ENCODE results near the gene NCCRP1.
A peak's percentile ranks its signal among the peaks of the same experiment; 100 is the strongest.

NCCRP1 gene

GRCh38 chr19:39186391-39186790 is 10.4 kb upstream of the NCCRP1 start:
- Histone ChIP-seq H3K27ac (ENCODE audit: low read depth, low read length) (no peak overlapping the region), H3K36me3 (ENCODE audit: insufficient read depth, low read length) (no peaks in the 10 kb centered on the region), H3K4me1 (ENCODE audit: insufficient read depth, low read length) (no peaks in the 10 kb centered on the region), H3K9me3 (ENCODE audit: insufficient read depth, low read depth, low read length) (no peaks in the 10 kb centered on the region), H3K4me3 (ENCODE audit: low read length) (no peak overlapping the region), H3K27me3 (ENCODE audit: insufficient read depth, low read length) (no peaks in the 10 kb centered on the region), H3K9ac (ENCODE audit: low read depth, low read length) (no peak overlapping the region)
- WGBS = 86% methylated on average over 8 of the region's 8 CpGs

GRCh38 chr19:39187552-39187943 is 9.2 kb upstream of the NCCRP1 start:
- no peak overlapping the region for H3K4me3 ChIP-seq (ENCODE audit: low read length)
- H3K4me1 ChIP-seq (ENCODE audit: insufficient read depth, low read length) = no peaks in the 10 kb centered on the region
- H3K27me3 ChIP-seq (ENCODE audit: insufficient read depth, low read length) = no peaks in the 10 kb centered on the region
- no peaks in the 10 kb centered on the region for H3K36me3 ChIP-seq (ENCODE audit: insufficient read depth, low read length)
- WGBS = 72% methylated on average over 8 of the region's 8 CpGs
- no peak overlapping the region for H3K9ac ChIP-seq (ENCODE audit: low read depth, low read length)
- H3K27ac ChIP-seq (ENCODE audit: low read depth, low read length) = no peak overlapping the region
- H3K9me3 ChIP-seq (ENCODE audit: insufficient read depth, low read depth, low read length) = no peaks in the 10 kb centered on the region

DNA sequence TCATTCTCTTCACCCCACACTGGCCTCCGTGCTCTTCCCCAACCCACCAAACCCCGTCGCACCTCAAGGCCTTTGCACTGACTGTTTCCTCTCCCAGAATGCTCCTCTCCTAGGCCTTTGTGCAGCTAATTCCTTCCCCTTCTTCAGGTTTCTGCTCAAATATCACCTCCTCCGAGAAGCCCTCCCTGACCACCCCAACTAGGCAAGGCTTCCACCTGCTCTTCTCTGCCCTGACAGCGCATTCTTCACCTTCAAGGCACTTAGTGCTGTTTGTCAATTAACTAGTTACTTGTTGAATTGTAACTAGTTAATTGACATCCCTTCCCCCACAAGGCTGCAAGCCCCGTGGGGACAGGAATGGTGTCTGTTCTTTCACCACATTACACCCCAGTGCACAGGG is 7.8 kb upstream of the NCCRP1 start:
- Histone ChIP-seq H3K4me3 (ENCODE audit: low read length) (no peak overlapping the region), H3K4me1 (ENCODE audit: insufficient read depth, low read length) (no peaks in the 10 kb centered on the region), H3K27ac (ENCODE audit: low read depth, low read length) (no peak overlapping the region), H3K9me3 (ENCODE audit: insufficient read depth, low read depth, low read length) (no peaks in the 10 kb centered on the region), H3K27me3 (ENCODE audit: insufficient read depth, low read length) (no peaks in the 10 kb centered on the region), H3K9ac (ENCODE audit: low read depth, low read length) (no peak overlapping the region), H3K36me3 (ENCODE audit: insufficient read depth, low read length) (no peaks in the 10 kb centered on the region)
- 87% methylated on average over 5 of the region's 6 CpGs for WGBS

- Histone ChIP-seq H3K9me3 (ENCODE audit: insufficient read depth, low read depth, low read length) (no peaks in the 10 kb centered on the region), H3K36me3 (ENCODE audit: insufficient read depth, low read length) (no peaks in the 10 kb centered on the region)
- WGBS = 81% methylated on average over 11 of the region's 11 CpGs
Measured at GRCh38 chr19:39190768-39191167, 6.0 kb upstream of the NCCRP1 start.

DNA sequence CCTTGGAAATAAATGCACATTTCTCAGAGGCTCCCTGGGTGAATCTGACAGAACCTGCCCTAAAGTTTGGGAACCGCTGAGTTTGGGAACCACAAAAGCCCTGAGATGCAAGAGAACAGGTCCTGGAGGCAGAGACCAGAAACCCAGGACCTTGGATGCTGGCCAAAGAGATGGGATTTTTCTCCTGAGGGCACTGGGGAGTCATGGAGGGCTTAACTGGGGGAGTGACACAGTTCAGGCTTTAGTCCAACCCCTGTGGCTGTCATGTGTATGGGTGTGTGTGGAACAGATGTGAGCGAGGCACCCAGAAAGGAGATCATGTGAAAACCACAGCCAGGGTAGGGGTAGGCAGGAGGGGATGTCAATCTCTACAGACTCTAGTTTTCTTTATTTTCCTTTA is 3.9 kb upstream of the NCCRP1 start:
- Histone ChIP-seq H3K36me3 (ENCODE audit: insufficient read depth, low read length) (no peaks in the 10 kb centered on the region), H3K27me3 (ENCODE audit: insufficient read depth, low read length) (peaks cover 26% of the 10 kb centered on the region), H3K27ac (ENCODE audit: low read depth, low read length) (no peak overlapping the region), H3K4me3 (ENCODE audit: low read length) (no peak overlapping the region), H3K9me3 (ENCODE audit: insufficient read depth, low read depth, low read length) (no peaks in the 10 kb centered on the region), H3K4me1 (ENCODE audit: insufficient read depth, low read length) (no peaks in the 10 kb centered on the region), H3K9ac (ENCODE audit: low read depth, low read length) (no peak overlapping the region)
- 90% methylated on average over 2 of the region's 2 CpGs for WGBS

More at GRCh38 chr19:39190768-39191167, 6.0 kb upstream of the NCCRP1 start:
- Histone ChIP-seq H3K4me1 (ENCODE audit: insufficient read depth, low read length) (no peaks in the 10 kb centered on the region), H3K27ac (ENCODE audit: low read depth, low read length) (no peak overlapping the region), H3K27me3 (ENCODE audit: insufficient read depth, low read length) (peaks cover 5% of the 10 kb centered on the region; the same call in 1 of the 2 replicates), H3K9ac (ENCODE audit: low read depth, low read length) (no peak overlapping the region), H3K4me3 (ENCODE audit: low read length) (no peak overlapping the region)

DNA sequence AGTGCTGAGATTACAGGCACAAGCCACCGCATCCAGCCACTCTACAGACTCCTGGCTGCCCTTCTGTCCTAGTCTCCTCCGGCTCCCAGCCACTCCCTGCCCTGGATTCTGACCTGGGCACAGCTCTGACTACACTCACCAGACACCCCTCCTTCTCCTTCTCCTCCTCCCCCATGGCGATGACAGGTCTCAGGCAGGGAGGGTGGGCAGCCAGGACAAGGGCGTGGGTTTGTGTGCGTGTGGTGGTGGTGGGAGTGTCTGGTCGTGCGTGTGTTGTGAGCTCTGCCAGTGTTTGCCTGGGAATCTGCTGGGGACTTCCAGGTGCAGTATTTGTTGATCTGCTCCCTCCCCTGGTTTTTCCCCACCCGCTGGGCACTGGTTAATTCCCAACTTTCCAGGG is 3.0 kb upstream of the NCCRP1 start:
- Histone ChIP-seq H3K36me3 (ENCODE audit: insufficient read depth, low read length) (no peaks in the 10 kb centered on the region), H3K27ac (ENCODE audit: low read depth, low read length) (no peak overlapping the region), H3K9me3 (ENCODE audit: insufficient read depth, low read depth, low read length) (no peaks in the 10 kb centered on the region), H3K4me1 (ENCODE audit: insufficient read depth, low read length) (no peaks in the 10 kb centered on the region), H3K27me3 (ENCODE audit: insufficient read depth, low read length) (peaks cover 35% of the 10 kb centered on the region), H3K9ac (ENCODE audit: low read depth, low read length) (no peak overlapping the region), H3K4me3 (ENCODE audit: low read length) (no peak overlapping the region)
- 39% methylated on average over 7 of the region's 8 CpGs for WGBS

GRCh38 chr19:39194832-39195542 is 1.8 kb upstream of the NCCRP1 start:
- Histone ChIP-seq H3K9me3 (ENCODE audit: insufficient read depth, low read depth, low read length) (no peaks in the 10 kb centered on the region), H3K27me3 (ENCODE audit: insufficient read depth, low read length) (peaks cover 37% of the 10 kb centered on the region), H3K36me3 (ENCODE audit: insufficient read depth, low read length) (no peaks in the 10 kb centered on the region), H3K4me3 (ENCODE audit: low read length) (no peak overlapping the region), H3K27ac (ENCODE audit: low read depth, low read length) (no peak overlapping the region), H3K9ac (ENCODE audit: low read depth, low read length) (no peak overlapping the region), H3K4me1 (ENCODE audit: insufficient read depth, low read length) (no peaks in the 10 kb centered on the region)
- WGBS = 61% methylated on average over 9 of the region's 9 CpGs

GRCh38 chr19:39195755-39196154 is 1.0 kb upstream of the NCCRP1 start:
- Histone ChIP-seq H3K36me3 (ENCODE audit: insufficient read depth, low read length) (no peaks in the 10 kb centered on the region), H3K27ac (ENCODE audit: low read depth, low read length) (no peak overlapping the region), H3K9ac (ENCODE audit: low read depth, low read length) (no peak overlapping the region), H3K4me3 (ENCODE audit: low read length) (no peak overlapping the region), H3K4me1 (ENCODE audit: insufficient read depth, low read length) (no peaks in the 10 kb centered on the region), H3K9me3 (ENCODE audit: insufficient read depth, low read depth, low read length) (no peaks in the 10 kb centered on the region), H3K27me3 (ENCODE audit: insufficient read depth, low read length) (peaks cover 37% of the 10 kb centered on the region)
- 68% methylated on average over 8 of the region's 9 CpGs for WGBS

- Histone ChIP-seq H3K9ac (ENCODE audit: low read depth, low read length) (no peak overlapping the region), H3K9me3 (ENCODE audit: insufficient read depth, low read depth, low read length) (no peaks in the 10 kb centered on the region), H3K36me3 (ENCODE audit: insufficient read depth, low read length) (no peaks in the 10 kb centered on the region), H3K4me3 (ENCODE audit: low read length) (peak overlapping the region; percentile 52; the same call in 1 of the 2 replicates), H3K27ac (ENCODE audit: low read depth, low read length) (no peak overlapping the region), H3K27me3 (ENCODE audit: insufficient read depth, low read length) (peaks cover 37% of the 10 kb centered on the region), H3K4me1 (ENCODE audit: insufficient read depth, low read length) (no peaks in the 10 kb centered on the region)
- WGBS = 34% methylated on average over 7 of the region's 7 CpGs
Measured at GRCh38 chr19:39196320-39196719, 444 bp upstream of the NCCRP1 start.

DNA sequence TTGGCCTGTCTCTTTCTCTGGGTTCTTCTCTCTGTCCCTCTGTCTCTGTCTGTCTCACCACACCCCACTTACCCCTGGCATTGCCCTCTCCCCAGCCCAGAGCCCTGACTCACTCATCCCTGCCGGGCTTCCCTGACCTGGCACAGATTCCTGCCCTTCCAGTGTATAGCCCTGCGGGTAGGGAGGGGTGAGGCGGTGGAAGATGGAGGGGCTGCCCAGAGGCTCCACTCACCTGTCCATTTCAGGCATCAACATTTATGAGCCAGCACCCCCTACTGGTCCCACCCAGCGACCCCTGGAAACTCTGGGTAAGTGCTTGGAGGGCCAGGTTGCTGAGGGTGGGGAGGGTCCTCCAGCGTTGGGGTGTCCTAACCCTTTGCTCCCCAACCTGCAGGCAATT is 1.0 kb downstream of the NCCRP1 start:
- H3K36me3 ChIP-seq (ENCODE audit: insufficient read depth, low read length) = no peaks in the 10 kb centered on the region
- WGBS = 55% methylated on average over 3 of the region's 5 CpGs
- H3K4me3 ChIP-seq (ENCODE audit: low read length) = no peak overlapping the region
- no peak overlapping the region for H3K9ac ChIP-seq (ENCODE audit: low read depth, low read length)
- H3K4me1 ChIP-seq (ENCODE audit: insufficient read depth, low read length) = no peaks in the 10 kb centered on the region
- H3K27me3 ChIP-seq (ENCODE audit: insufficient read depth, low read length) = peaks cover 44% of the 10 kb centered on the region
- no peaks in the 10 kb centered on the region for H3K9me3 ChIP-seq (ENCODE audit: insufficient read depth, low read depth, low read length)
- H3K27ac ChIP-seq (ENCODE audit: low read depth, low read length) = no peak overlapping the region

DNA sequence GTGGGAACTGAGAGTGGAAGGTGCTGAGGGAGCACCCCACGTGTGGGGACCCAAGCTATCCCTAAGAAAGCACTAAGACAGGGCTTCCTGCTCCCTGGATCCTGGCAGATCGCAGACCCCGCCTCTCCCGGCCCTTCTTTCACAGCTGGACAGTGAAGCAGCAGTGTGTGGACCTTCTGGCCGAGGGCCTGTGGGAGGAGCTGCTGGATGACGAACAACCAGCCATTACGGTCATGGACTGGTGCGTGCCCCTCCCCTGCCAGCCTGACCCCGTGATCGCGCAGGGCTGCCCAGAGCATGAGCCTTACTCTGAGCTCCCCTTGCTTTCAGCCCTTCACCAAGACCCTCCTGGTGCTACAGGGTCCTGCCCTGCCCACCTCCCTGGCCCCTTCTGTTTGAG is 2.3 kb downstream of the NCCRP1 start:
- 58% methylated on average over 11 of the region's 11 CpGs for WGBS
- H3K27ac ChIP-seq (ENCODE audit: low read depth, low read length) = no peak overlapping the region
- H3K9me3 ChIP-seq (ENCODE audit: insufficient read depth, low read depth, low read length) = no peaks in the 10 kb centered on the region
- H3K9ac ChIP-seq (ENCODE audit: low read depth, low read length) = no peak overlapping the region
- H3K27me3 ChIP-seq (ENCODE audit: insufficient read depth, low read length) = peaks cover 56% of the 10 kb centered on the region
- H3K4me3 ChIP-seq (ENCODE audit: low read length) = no peak overlapping the region
- no peaks in the 10 kb centered on the region for H3K4me1 ChIP-seq (ENCODE audit: insufficient read depth, low read length)
- no peaks in the 10 kb centered on the region for H3K36me3 ChIP-seq (ENCODE audit: insufficient read depth, low read length)

Measured in HUES64 (cell line).